Ovary (tissue), 9 donors: ENCODE results near the gene NOL6. TPM values are rescaled to one million over a fixed set of nuclear protein-coding genes. Genes with fewer than 3 reads are reported as not detected.

Experiments used
- DNase-seq, 5 donors: peaks; one replicate each; pipeline ENCODE4 v3.0.0-alpha.2; 2019 to 2020
- H3K27ac ChIP-seq, 2 donors: fragments of 200-600 bp; one replicate each; pipeline versions ENCODE4 v1.5.1 to v1.8.0; 2019 to 2022
- H3K27me3 ChIP-seq: fragments of 200-600 bp; one replicate; pipeline ENCODE4 v1.8.0; 2022
- H3K36me3 ChIP-seq: fragments of 200-600 bp; sonication (generic); one replicate; pipeline ENCODE4 v1.5.1; 2019
- H3K4me1 ChIP-seq: one replicate; pipeline ENCODE4 v1.8.1; 2013; ENCODE audit warnings: mild to moderate bottlenecking, moderate library complexity; ENCODE audit not compliant: insufficient read depth
- H3K4me3 ChIP-seq: fragments of 200-600 bp; sonication (generic); one replicate; pipeline ENCODE4 v1.5.1; 2017
- H3K9me3 ChIP-seq, 2 donors: fragments of 200-600 bp in 1 of 2; sonication (generic) in 1 of 2; one replicate each; pipeline versions ENCODE4 v1.5.1 to v1.8.1; 2013 to 2019; ENCODE audit warnings: mild to moderate bottlenecking in 1 of 2, moderate library complexity in 1 of 2
- CTCF ChIP-seq, 3 donors: fragments of 450-650 bp in 2 of 3; fragments of 200-600 bp in 1 of 3; IDR thresholded peaks; one replicate each; pipeline versions ENCODE4 v1.5.1 to v1.8.0; 2016 to 2022; ENCODE audit warnings: antibody characterized with exemption in 3 of 3, mild to moderate bottlenecking in 1 of 3
- EP300 ChIP-seq: sonication (generic); formaldehyde crosslinking; IDR thresholded peaks from one replicate; pipeline ENCODE4 v1.6.1; 2017; ENCODE audit warnings: antibody characterized with exemption
- POLR2A ChIP-seq: fragments of 450-650 bp; IDR thresholded peaks from one replicate; pipeline ENCODE4 v1.6.1; 2017; ENCODE audit warnings: antibody characterized with exemption, mild to moderate bottlenecking, moderate library complexity
- WGBS, 3 donors: extraction: QIAGEN DNeasy Blood & Tissue Kit in 1 of 3; methylation state at CpG; one replicate each; pipeline versions ENCODE4 v1.1.5 to v1.1.7; 2013 to 2017; 5-methylcytosine and 5-hydroxymethylcytosine counted together
- intact Hi-C, 4 donors: fragments of 100-400 bp; cut with DNase I; formaldehyde crosslinking; loops; one replicate each; pipeline versions ENCODE4 v1.11.0 to v1.15.1; 2022 to 2023
- polyA plus RNA-seq, 2 donors: library from polyadenylated mRNA; stranded (reverse); fragments of 200-250 nt in 1 of 2; fragments of 350-450 nt in 1 of 2; fragmentation: Illumina TruSeq in 1 of 2; extraction: RNeasy Lipid Tissue Mini Kit (QIAGEN cat#74804) in 1 of 2; gene quantifications; one replicate each; pipeline ENCODE4 v1.2.3, GENCODE V29; 2013 to 2014
- total RNA-seq, 7 donors: library from RNA; depleted of rRNA in 2 of 7; stranded (reverse); fragments of >200 nt in 2 of 7; fragmentation: NEBNext Ultra II Directional in 3 of 7; extraction: Animal tissue kit (Norgen Biotek cat#: 25700) in 3 of 7; gene quantifications; one replicate each; pipeline versions ENCODE4 v1.1.0 to v1.2.4, GENCODE V29; 2016 to 2023
- donor health status: DM: no; HTN: no; CAD: no; lungs with moderate emphysema.
- donor health status: DM: no; HTN: no; CAD: no.
- donor health status: Bipolar disorder and iron deficiency.
- donor health status: DM: yes; HTN: yes; CAD: no.
- donor health status: DM: no; HTN: no; CAD: no.
- donor health status: DM: yes; HTN: yes; CAD: no.

Gene NOL6
- total and polyA plus RNA-seq, 9 donors, result 11.7 to 50.5 (median 25.0) TPM

- Histone ChIP-seq H3K27ac (no peak overlapping the region), H3K4me3 (no peak overlapping the region), H3K27me3 (no peaks in the 10 kb centered on the region), H3K4me1 (peaks cover 5% of the 10 kb centered on the region), H3K36me3 (no peaks in the 10 kb centered on the region), H3K9me3 (no peaks in the 10 kb centered on the region)
- 91 to 94% (median 93%) methylated on average over 7 of the region's 7 CpGs for WGBS, 3 donors
- TF ChIP-seq CTCF (IDR thresholded peaks at IDR 0.05) (no peak), POLR2A (no peak), EP300 (no peak)
- no peak for DNase-seq
- intact Hi-C loops, result no loop called here
Measured at GRCh38 chr9:33440204-33440603, 33.5 kb downstream of the NOL6 start.

GRCh38 chr9:33439731-33440130, 34.0 kb downstream of the NOL6 start:
- Histone ChIP-seq H3K4me1 (peaks cover 5% of the 10 kb centered on the region), H3K27me3 (no peaks in the 10 kb centered on the region), H3K9me3 (no peaks in the 10 kb centered on the region), H3K4me3 (no peak overlapping the region), H3K27ac (no peak overlapping the region), H3K36me3 (no peaks in the 10 kb centered on the region)
- WGBS, 3 donors, result 58 to 68% (median 60%) methylated on average over 6 of the region's 6 CpGs
- intact Hi-C loops, result loop anchor here in 1 of 4 donors (10.0 kb wide), 1 partner anchor 135 kb away; no protein-coding TSS in a partner anchor
- DNase-seq, result no peak
- TF ChIP-seq CTCF (IDR thresholded peaks at IDR 0.05) (no peak), POLR2A (no peak), EP300 (no peak)

- Histone ChIP-seq H3K27ac (no peak overlapping the region), H3K36me3 (no peaks in the 10 kb centered on the region), H3K4me1 (peaks cover 5% of the 10 kb centered on the region), H3K27me3 (no peaks in the 10 kb centered on the region), H3K4me3 (no peak overlapping the region), H3K9me3 (no peaks in the 10 kb centered on the region)
- TF ChIP-seq POLR2A, result no peak
- TF ChIP-seq EP300, result no peak
- no peak for TF ChIP-seq CTCF (IDR thresholded peaks at IDR 0.05)
- 54 to 67% (median 59%) methylated on average over 7 of the region's 7 CpGs for whole genome bisulfite sequencing, 3 donors
- DNase-seq, result no peak
- intact Hi-C loops, result loop anchor here in 1 of 4 donors (10.0 kb wide), 1 partner anchor 134 kb away; no protein-coding TSS in a partner anchor
Measured at GRCh38 chr9:33438926-33439680, 34.6 kb downstream of the NOL6 start.

- no peak overlapping the region for H3K27ac ChIP-seq
- DNase-seq, result no peak
- intact Hi-C loops, result loop anchor here in 1 of 4 donors (10.0 kb wide), 1 partner anchor 133 kb away; no protein-coding TSS in a partner anchor
- H3K9me3 ChIP-seq, result no peaks in the 10 kb centered on the region
- H3K4me1 ChIP-seq, result peaks cover 1% of the 10 kb centered on the region
- no peak overlapping the region for H3K4me3 ChIP-seq
- H3K36me3 ChIP-seq, result no peaks in the 10 kb centered on the region
- 81 to 91% (median 84%) methylated on average over 1 of the region's 1 CpG for WGBS, 3 donors
- H3K27me3 ChIP-seq, result no peaks in the 10 kb centered on the region
- no peak for TF ChIP-seq EP300
- TF ChIP-seq POLR2A, result no peak
- TF ChIP-seq CTCF (IDR thresholded peaks at IDR 0.05), result no peak
Measured at GRCh38 chr9:33437898-33438297, 35.8 kb downstream of the NOL6 start.
